ENCODE measurements around the gene NATD1. TPM values are rescaled to one million over a fixed set of nuclear protein-coding genes. Genes with fewer than 3 reads are reported as not detected.

NATD1 gene
- total RNA-seq, 5 donors from 2014 or later (not counting 1 experiment from before 2014, with no cell fraction given), result 7.2 to 11.1 (median 9.6) TPM

DNA sequence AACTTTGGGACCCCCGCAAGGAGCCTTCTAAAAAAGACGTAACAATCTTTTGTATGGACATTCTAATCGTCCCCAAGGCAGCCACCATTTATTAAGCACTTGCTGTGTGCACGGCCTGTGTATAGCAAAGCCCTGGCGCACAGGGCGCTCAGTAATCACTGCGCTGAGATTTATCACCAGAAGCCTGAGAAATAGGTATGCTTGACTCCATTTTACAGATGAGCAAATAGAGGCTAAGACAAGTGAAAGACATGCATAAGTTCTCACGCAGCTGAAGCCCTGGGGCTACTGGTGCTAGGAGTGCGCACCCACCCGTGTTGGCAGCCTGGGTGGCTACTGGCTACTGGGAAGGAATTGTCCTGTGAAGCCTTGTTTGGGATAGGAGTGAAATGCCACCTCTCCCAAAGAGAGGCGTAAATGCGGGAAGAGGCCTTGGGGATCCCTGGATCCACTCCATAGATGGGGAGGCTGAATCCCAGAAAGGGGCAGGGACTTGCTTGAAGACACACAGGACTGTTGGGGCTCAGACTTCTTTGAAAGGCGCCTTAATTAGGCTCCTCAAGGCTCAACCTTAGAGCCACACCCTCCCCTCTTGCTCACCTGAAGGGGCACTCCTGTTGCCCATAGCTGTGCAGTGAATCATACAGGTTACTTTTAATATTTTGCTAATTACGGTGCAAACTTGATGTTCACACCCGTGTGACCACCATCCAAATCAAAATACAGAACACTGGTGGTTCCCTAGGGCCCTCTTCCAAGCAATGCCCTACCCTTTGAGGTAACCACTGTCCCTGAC is 634 bp upstream of the NATD1 start:
- Histone ChIP-seq H3K9me3 (no peaks in the 10 kb centered on the region), H3K4me3 (ENCODE audit: control insufficient read depth in 1 of 2, extremely low read depth in 1 of 2, low read length in 1 of 2) (peak overlapping the region; percentile 56 to 84), H3K36me3 (ENCODE audit: control insufficient read depth in 2 of 2, extremely low read depth in 1 of 2, insufficient read depth in 1 of 2, low read length in 1 of 2) (no peaks in the 10 kb centered on the region), H3K4me1 (ENCODE audit: control insufficient read depth in 1 of 2, extremely low read depth in 1 of 2, insufficient read depth in 2 of 2, low read length in 2 of 2) (peaks cover 5 to 46% of the 10 kb centered on the region in 2 experiments), H3K27me3 (replicated peaks in 1 of 2; ENCODE audit: control insufficient read depth in 2 of 2, extremely low read depth in 1 of 2, insufficient read depth in 2 of 2, low read length in 1 of 2) (no peaks in the 10 kb centered on the region), H3K27ac (ENCODE audit: low read length) (peak overlapping the region; percentile 66)
- ChIA-PET CTCF (interaction anchor here in 1 of 2 donors (0.5 kb wide), 1 partner anchor 126 kb away, joined by 3 read pairs; no protein-coding TSS in a partner anchor), POLR2A (interaction anchor here in 1 of 2 donors (0.6 kb wide), 1 partner anchor 132 kb away, joined by 3 read pairs; no protein-coding TSS in a partner anchor)
- Mint-ChIP-seq H3K9me3 (no peaks in the 10 kb centered on the region), H3K4me1 (peaks cover 49 to 51% (median 50%) of the 10 kb centered on the region in 3 donors), H3K27ac (peak overlapping the region; percentile 95 to 98), H3K36me3 (no peaks in the 10 kb centered on the region), H3K27me3 (no peaks in the 10 kb centered on the region), H3K4me3 (peak overlapping the region; percentile 87 to 88 (median 88))
- DNase-seq (no peak), ATAC-seq (replicated peaks in 1 of 4) (peak; percentile 8 to 31 (median 11))
- 34% methylated on average over 9 of the region's 15 CpGs for WGBS (ENCODE audit: insufficient coverage)

DNA sequence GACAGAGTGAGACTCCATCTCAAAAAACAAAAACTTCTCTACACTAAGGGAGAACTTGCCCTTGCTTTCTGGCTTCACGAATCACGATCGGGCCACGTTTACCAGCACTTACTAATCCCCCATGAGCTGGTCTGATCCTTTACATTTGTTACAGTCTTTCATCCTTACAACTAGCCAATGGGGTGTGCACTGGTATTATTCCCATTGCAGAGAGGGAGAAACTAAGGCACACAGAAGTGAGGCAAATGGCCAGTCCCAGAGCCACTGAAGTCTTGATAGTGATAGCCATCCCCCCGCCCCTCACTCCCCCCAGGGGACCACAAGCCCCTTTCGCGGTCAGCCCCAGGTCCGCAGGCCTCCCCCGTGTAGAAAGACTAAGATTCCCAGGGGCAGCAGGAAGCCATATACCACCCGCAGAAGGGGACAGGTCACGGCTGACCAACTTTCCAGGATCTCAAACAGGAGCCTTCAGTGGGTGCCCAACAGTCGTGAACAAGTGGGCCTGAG is 868 bp downstream of the NATD1 start:
- WGBS (ENCODE audit: insufficient coverage), result 55% methylated on average over 7 of the region's 12 CpGs
- H3K36me3 Mint-ChIP-seq, result peaks cover 4% of the 10 kb centered on the region
- no peaks in the 10 kb centered on the region for H3K9me3 Mint-ChIP-seq
- peak overlapping the region; percentile 73 to 75 for H3K27ac Mint-ChIP-seq
- no peaks in the 10 kb centered on the region for H3K36me3 ChIP-seq (ENCODE audit: control insufficient read depth in 2 of 2, extremely low read depth in 1 of 2, insufficient read depth in 1 of 2, low read length in 1 of 2)
- H3K27me3 Mint-ChIP-seq, result no peaks in the 10 kb centered on the region
- CTCF ChIA-PET, result no interaction called here
- POLR2A ChIA-PET, result interaction anchor here in 1 of 2 donors (0.6 kb wide), 1 partner anchor 89 kb away, joined by 3 read pairs; no protein-coding TSS in a partner anchor
- no peak for DNase-seq
- H3K4me1 Mint-ChIP-seq, result peaks cover 42 to 45% (median 44%) of the 10 kb centered on the region in 3 donors
- ATAC-seq (replicated peaks in 1 of 4), result no peak
- peak overlapping the region; percentile 80 to 87 (median 84) for H3K4me3 Mint-ChIP-seq
- no peaks in the 10 kb centered on the region for H3K27me3 ChIP-seq (replicated peaks in 1 of 2; ENCODE audit: control insufficient read depth in 2 of 2, extremely low read depth in 1 of 2, insufficient read depth in 2 of 2, low read length in 1 of 2)
- H3K27ac ChIP-seq (ENCODE audit: low read length), result no peak overlapping the region
- H3K4me3 ChIP-seq (ENCODE audit: control insufficient read depth in 1 of 2, extremely low read depth in 1 of 2, low read length in 1 of 2), result peak overlapping the region; percentile 46
- no peaks in the 10 kb centered on the region for H3K9me3 ChIP-seq
- peaks cover 5 to 42% of the 10 kb centered on the region in 2 experiments for H3K4me1 ChIP-seq (ENCODE audit: control insufficient read depth in 1 of 2, extremely low read depth in 1 of 2, insufficient read depth in 2 of 2, low read length in 2 of 2)

DNA sequence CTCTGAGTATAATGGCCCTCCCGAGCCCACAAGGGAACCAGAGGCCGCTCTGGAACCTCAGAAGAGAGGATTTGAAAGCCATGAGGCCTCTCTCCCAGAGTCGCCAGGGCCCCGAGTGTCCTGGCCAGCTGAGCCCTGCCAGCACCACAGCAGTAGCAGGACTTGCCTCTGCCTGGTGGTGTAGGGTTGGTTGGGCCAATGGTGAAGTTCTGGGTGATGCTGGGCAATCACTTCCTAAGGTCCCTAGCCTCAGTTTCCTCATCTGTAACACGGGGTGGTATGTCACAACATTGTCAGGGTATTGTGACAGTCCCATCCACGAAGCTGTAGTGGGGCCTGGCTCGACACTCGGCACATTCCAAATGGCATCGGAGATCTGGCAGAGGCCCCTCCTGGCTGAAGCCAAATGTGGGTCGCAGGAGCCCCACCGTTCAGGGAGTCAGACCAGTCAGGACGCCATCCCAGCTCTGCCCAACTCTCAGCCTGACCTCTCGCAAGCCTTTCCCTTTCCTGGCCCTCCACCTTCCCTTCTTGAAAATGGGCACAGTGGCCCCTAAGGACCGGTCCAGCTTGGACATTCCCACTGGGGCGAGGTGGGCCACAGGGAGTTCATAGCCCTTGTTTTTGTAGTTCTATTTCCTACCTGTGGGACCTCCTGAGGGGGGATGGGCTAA is 1.7 kb downstream of the NATD1 start:
- H3K9me3 Mint-ChIP-seq, result no peaks in the 10 kb centered on the region
- H3K4me3 Mint-ChIP-seq, result peak overlapping the region; percentile 80 to 87 (median 84)
- no peaks in the 10 kb centered on the region for H3K36me3 ChIP-seq (ENCODE audit: control insufficient read depth in 2 of 2, extremely low read depth in 1 of 2, insufficient read depth in 1 of 2, low read length in 1 of 2)
- no peak overlapping the region for H3K27ac ChIP-seq (ENCODE audit: low read length)
- H3K27ac Mint-ChIP-seq, result peak overlapping the region; percentile 73 to 75
- DNase-seq (no peak), ATAC-seq (replicated peaks in 1 of 4) (no peak)
- H3K27me3 Mint-ChIP-seq, result no peaks in the 10 kb centered on the region
- H3K4me1 Mint-ChIP-seq, result peaks cover 42 to 45% (median 44%) of the 10 kb centered on the region in 3 donors
- H3K4me3 ChIP-seq (ENCODE audit: control insufficient read depth in 1 of 2, extremely low read depth in 1 of 2, low read length in 1 of 2), result no peak overlapping the region
- ChIA-PET POLR2A (no interaction called here), CTCF (no interaction called here)
- H3K36me3 Mint-ChIP-seq, result peaks cover 4% of the 10 kb centered on the region
- H3K27me3 ChIP-seq (replicated peaks in 1 of 2; ENCODE audit: control insufficient read depth in 2 of 2, extremely low read depth in 1 of 2, insufficient read depth in 2 of 2, low read length in 1 of 2), result no peaks in the 10 kb centered on the region
- no peaks in the 10 kb centered on the region for H3K9me3 ChIP-seq
- 85% methylated on average over 11 of the region's 15 CpGs for WGBS (ENCODE audit: insufficient coverage)
- H3K4me1 ChIP-seq (ENCODE audit: control insufficient read depth in 1 of 2, extremely low read depth in 1 of 2, insufficient read depth in 2 of 2, low read length in 2 of 2), result peaks cover 5 to 42% of the 10 kb centered on the region in 2 experiments

DNA sequence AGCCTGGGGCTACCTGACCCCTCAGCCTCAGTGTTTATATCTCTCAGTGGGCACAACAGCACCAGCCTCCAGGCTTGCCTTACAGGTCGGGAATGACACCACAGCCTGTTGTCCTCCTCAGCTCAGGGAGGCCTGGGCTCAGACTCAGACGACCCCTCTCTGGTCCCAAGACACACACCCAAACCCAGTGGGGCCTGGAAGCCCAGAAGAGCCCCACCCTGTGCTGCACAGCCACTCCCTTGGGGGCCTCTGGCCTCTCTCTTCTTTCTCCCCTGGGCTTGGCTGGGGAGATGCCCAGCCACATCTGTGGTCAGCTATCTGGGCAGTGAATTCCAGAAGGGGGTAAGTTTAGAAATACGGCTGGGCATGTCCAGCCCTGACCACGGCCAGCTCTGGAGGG is 2.4 kb downstream of the NATD1 start:
- Histone ChIP-seq H3K36me3 (ENCODE audit: control insufficient read depth in 2 of 2, extremely low read depth in 1 of 2, insufficient read depth in 1 of 2, low read length in 1 of 2) (no peaks in the 10 kb centered on the region), H3K27me3 (replicated peaks in 1 of 2; ENCODE audit: control insufficient read depth in 2 of 2, extremely low read depth in 1 of 2, insufficient read depth in 2 of 2, low read length in 1 of 2) (no peaks in the 10 kb centered on the region), H3K4me3 (ENCODE audit: control insufficient read depth in 1 of 2, extremely low read depth in 1 of 2, low read length in 1 of 2) (no peak overlapping the region), H3K27ac (ENCODE audit: low read length) (no peak overlapping the region), H3K4me1 (ENCODE audit: control insufficient read depth in 1 of 2, extremely low read depth in 1 of 2, insufficient read depth in 2 of 2, low read length in 2 of 2) (peaks cover 5 to 43% of the 10 kb centered on the region in 2 experiments), H3K9me3 (no peaks in the 10 kb centered on the region)
- ATAC-seq (replicated peaks in 1 of 4) (no peak), DNase-seq (no peak)
- ChIA-PET POLR2A (no interaction called here), CTCF (no interaction called here)
- WGBS (ENCODE audit: insufficient coverage), result 59% methylated on average over 2 of the region's 4 CpGs
- Mint-ChIP-seq H3K36me3 (peaks cover 4% of the 10 kb centered on the region), H3K27ac (peak overlapping the region; percentile 59 to 72), H3K9me3 (no peaks in the 10 kb centered on the region), H3K4me1 (peaks cover 45 to 47% (median 47%) of the 10 kb centered on the region in 3 donors), H3K27me3 (no peaks in the 10 kb centered on the region), H3K4me3 (peak overlapping the region in 1 of 3 donors; percentile 22)

DNA sequence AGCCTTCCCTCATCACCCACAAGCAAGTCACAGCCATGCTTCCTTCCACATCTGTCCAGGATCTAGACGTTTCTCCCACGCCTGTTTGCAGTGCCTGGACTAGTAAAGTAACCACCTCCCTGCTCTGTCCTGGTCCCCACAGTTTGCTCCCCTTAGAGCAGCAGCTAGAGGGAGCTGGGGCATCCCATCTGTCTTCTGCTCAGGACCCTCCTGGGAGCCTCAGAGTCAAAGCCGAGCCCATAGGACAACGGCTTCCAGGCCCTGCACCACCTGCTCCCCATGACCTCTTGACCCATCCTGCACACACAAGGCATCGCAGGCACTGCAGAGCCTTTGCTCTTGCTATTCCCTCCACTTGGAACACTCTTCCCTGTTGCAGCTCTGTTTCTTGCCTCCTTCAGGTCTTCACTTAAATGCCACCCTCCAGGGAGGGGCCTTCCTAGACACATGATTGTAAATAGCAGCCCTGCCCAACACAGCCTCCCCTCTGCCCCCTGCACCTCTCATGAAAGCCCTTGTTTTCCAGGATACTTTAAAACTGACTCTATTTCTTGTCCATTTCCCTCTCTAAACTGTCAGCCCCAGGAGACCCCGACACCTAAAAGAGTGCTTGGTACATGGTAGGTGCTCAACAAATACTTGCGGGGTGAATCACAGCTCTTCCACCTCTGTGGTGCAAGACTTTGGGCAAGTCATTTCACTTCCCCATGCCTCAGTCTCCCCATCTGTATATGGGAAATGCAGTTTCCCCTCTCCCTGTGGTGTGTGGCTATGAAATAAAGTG is 3.1 kb downstream of the NATD1 start:
- Mint-ChIP-seq H3K9me3 (no peaks in the 10 kb centered on the region), H3K4me1 (peaks cover 49 to 50% (median 50%) of the 10 kb centered on the region in 3 donors), H3K27ac (peak overlapping the region; percentile 59 to 72), H3K27me3 (no peaks in the 10 kb centered on the region), H3K36me3 (peaks cover 4% of the 10 kb centered on the region), H3K4me3 (peak overlapping the region in 1 of 3 donors; percentile 22)
- ATAC-seq (replicated peaks in 1 of 4), result no peak
- H3K4me3 ChIP-seq (ENCODE audit: control insufficient read depth in 1 of 2, extremely low read depth in 1 of 2, low read length in 1 of 2), result no peak overlapping the region
- no peak overlapping the region for H3K27ac ChIP-seq (ENCODE audit: low read length)
- DNase-seq, result no peak
- no peaks in the 10 kb centered on the region for H3K9me3 ChIP-seq
- peaks cover 5 to 49% of the 10 kb centered on the region in 2 experiments for H3K4me1 ChIP-seq (ENCODE audit: control insufficient read depth in 1 of 2, extremely low read depth in 1 of 2, insufficient read depth in 2 of 2, low read length in 2 of 2)
- H3K36me3 ChIP-seq (ENCODE audit: control insufficient read depth in 2 of 2, extremely low read depth in 1 of 2, insufficient read depth in 1 of 2, low read length in 1 of 2), result no peaks in the 10 kb centered on the region
- H3K27me3 ChIP-seq (replicated peaks in 1 of 2; ENCODE audit: control insufficient read depth in 2 of 2, extremely low read depth in 1 of 2, insufficient read depth in 2 of 2, low read length in 1 of 2), result no peaks in the 10 kb centered on the region
- 73% methylated on average over 5 of the region's 7 CpGs for WGBS (ENCODE audit: insufficient coverage)
- POLR2A ChIA-PET, result no interaction called here
- CTCF ChIA-PET, result interaction anchor here (0.6 to 0.9 kb wide), 2 partner anchors 29 to 68 kb away, joined by 3 read pairs; no protein-coding TSS in a partner anchor

Data from T-cell (primary cell).